ENCODE data around the gene SORL1-AS1.
A peak's percentile ranks its signal among the peaks of the same experiment; 100 is the strongest.

SORL1-AS1 gene

DNA sequence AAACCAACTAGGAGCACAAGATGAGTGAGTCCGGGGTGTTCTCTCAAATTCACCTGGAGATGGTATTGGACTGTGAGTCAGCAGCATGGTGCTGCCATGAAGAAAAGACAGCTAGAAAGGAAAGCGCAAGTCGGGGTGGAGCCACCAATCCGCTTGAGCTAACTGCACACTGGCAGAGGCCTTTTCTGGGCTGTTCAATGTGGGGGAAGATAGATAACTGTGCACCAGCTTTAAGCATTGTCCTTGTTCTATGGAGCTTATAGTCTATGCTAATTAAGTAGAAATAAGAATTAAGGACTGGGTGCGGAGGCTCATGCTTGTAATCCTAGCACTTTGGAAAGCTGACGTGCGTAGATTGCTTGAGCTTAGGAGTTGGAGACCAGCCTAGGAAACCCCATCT is 21.9 kb upstream of the SORL1-AS1 start:
- no peak for DNase-seq

DNA sequence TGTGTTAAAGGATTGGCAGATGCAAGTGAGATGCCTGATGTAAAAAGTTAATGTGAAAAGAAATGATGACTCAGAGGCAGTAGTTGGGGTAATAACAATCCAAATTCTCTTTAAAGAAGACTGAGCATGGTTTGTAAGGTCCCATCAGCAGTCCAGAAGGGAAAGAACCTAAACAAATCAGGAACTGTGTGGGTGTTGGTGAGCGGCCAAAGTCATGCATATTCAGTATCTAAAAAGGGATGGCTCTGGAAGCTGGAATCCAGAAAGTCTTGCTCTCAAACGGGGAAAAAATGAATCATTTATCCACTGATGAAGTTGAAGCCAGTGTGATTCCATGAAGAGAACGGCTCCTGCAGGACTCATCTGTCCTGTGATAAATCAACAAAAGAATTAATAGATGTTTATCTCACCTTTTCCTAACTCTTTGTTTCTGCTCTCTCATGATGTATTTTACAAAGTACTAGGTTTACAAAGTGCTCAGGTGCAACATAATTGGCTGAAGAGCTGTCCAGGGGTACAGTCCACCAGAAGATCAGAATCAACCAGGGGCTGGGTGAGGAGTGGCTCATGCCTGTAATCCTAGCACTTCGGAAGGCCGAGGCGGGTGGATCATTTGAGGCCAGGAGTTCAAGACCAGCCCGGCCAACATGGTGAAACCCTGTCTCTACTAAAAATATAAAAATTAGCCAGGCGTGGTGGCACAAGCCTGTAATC is 20.5 kb upstream of the SORL1-AS1 start:
- no peak for DNase-seq

GRCh38 chr11:121472312-121472711 is 19.5 kb upstream of the SORL1-AS1 start:
- DNase-seq, result no peak

- no peak for DNase-seq
Measured at GRCh38 chr11:121471167-121471566, 18.4 kb upstream of the SORL1-AS1 start.

GRCh38 chr11:121469910-121470309 is 17.1 kb upstream of the SORL1-AS1 start:
- no peak for DNase-seq

GRCh38 chr11:121467965-121468364 is 15.2 kb upstream of the SORL1-AS1 start:
- DNase-seq, result no peak

DNA sequence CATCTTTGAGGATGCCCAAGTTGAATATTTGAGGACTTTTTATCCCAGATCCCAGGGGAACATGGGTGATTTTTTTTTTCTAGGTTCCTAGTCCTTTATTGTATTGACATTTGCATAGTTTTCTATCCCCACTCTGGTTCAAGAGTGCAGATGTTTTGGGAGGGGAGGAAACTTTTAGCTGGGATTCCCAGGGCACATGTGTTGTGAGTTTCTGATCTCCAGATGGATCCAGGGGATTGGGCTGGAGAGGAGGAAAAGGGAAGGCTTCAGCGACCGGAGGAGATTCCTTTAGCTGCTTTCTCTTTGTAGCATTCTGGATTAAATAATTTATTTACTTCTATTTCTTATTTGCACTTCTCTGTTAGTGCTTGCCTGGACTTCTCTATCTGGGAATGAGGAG is 14.7 kb upstream of the SORL1-AS1 start:
- no peak for DNase-seq

GRCh38 chr11:121466063-121466794 is 13.5 kb upstream of the SORL1-AS1 start:
- DNase-seq, result peak; percentile 98

- DNase-seq, result no peak
Measured at GRCh38 chr11:121465709-121466062, 12.9 kb upstream of the SORL1-AS1 start.

GRCh38 chr11:121464352-121464946 is 11.7 kb upstream of the SORL1-AS1 start:
- DNase-seq, result peak; percentile 79

GRCh38 chr11:121463689-121464335 is 11.0 kb upstream of the SORL1-AS1 start:
- no peak for DNase-seq

- no peak for DNase-seq
Measured at GRCh38 chr11:121461843-121462242, 9.1 kb upstream of the SORL1-AS1 start.

DNA sequence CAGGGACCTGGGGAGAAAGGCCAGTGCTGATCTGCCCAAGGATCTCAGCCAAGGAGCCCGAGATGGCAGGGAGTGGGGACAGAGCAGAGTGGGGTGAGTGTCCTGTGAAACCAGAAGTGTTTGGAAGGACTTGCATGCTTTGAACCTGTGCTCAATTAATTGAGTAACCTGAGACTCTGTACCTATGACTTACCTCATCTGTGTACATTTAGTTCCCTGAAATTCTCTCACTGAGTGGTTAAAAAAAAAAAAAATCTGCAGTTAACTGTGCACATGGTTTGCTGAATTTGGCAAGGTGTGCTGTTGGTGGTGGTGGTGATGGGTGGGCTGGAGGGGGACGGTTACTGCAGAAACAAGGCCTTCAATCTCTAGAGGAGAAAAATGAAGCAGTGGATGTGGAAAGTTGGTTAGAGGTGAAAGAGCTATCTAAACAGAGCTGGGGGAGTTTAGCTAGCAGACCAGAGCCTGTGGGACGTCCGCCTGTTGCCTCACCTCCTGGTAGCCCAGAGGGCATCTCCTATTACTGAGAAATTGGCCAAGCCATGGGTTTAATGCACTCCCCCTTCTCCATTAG is 8.3 kb upstream of the SORL1-AS1 start:
- DNase-seq, result no peak

- no peak for DNase-seq
Measured at GRCh38 chr11:121459413-121460017, 6.7 kb upstream of the SORL1-AS1 start.

DNA sequence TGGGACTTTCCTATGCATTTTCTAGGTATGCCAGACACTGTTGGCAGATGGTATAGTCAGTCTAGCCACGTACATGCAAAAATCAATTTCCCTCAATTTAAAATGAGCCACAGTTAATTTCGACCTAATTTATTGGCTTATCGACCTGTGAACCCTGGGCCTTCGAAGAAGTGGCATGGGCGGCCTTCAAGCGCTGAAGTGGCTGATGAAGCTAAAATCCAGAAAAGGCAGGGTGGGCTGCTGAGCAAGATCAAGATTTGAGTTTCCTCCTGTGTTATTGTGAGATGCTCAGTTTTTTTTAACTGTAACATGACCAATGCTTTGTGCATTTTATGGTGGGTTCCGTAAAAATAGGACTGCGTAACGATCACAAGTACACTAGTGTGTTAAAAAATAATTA is 5.8 kb upstream of the SORL1-AS1 start:
- no peak for DNase-seq

DNA sequence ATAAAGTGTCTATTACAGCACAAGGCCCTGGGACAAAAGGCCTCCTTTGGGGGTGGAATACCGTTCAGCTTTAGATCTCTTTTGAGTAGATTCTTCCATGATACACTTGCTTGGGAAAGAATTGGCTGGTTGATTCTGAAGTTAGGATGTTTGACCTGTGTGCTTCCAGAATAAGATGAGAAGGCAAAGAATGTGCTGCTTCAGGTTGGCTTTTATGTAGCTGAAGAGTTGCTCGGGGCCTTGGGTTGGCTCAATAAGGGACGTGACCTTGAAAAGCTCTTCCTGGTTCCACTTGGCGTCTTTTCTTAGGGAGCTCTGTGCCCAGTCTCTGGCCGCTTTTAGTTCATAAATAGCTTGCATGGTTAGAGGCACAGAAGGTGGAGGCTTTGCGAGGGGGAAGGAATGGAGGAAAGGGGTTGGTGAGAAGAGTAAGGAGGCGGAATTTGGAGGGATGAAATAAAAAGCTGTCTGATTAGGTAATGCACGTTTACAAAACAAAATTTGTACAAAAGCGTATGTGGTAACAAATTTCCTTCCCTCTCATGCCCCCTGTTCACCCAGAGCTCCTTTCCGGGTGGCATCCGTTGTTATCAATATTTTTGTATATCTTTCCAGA is 4.2 kb upstream of the SORL1-AS1 start:
- DNase-seq, result no peak

GRCh38 chr11:121456151-121456550 is 3.4 kb upstream of the SORL1-AS1 start:
- DNase-seq, result no peak

- no peak for DNase-seq
Measured at GRCh38 chr11:121455115-121455514, 2.3 kb upstream of the SORL1-AS1 start.

DNA sequence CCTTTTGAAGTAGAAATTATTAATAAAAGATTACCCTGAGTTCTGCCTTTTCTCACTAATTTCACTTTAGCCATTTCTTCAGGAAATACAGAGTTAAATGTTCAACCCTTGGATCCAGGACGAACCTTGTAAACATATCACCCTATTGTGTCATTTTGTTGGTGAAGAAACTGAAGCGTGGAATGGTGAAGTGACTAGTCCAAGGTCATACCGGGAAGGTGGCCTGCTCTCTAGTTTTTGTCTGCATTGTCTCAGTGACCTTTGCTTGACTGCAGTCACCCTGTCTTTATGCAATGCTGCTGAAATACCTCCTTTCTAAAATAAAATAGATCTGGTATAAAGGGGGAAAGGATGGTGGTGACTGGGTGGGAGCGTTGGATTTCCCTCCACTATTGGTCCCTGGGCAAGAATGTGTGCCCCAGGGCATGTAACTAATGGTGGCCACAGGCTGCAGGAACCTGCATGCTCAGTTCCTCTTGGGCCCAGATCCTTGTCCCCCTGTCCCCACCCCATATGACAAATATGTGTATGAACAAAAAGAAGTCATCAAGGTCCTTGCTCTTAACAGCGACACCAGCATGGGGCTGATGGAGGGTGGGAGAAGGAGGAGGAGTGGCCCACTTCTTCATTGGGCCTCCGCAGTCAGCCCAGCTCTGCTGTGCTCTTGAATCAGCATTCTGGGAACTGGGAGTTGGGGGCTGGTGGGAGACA is 977 bp upstream of the SORL1-AS1 start:
- DNase-seq, result no peak

GRCh38 chr11:121451986-121452608 is 670 bp downstream of the SORL1-AS1 start, which contains the start of gene SORL1:
TSS of gene SORL1 (plus strand) at chr11:121452314. CDS start at chr11:121452332, 18 bp downstream.
- DNase-seq, result peak; percentile 48
